Aorta (tissue), 5 donors: ENCODE results near the gene THRSP. TPM values are rescaled to one million over a fixed set of nuclear protein-coding genes. Genes with fewer than 3 reads are reported as not detected.
"Not testable (repeated sequence)": the region's sequence is repeated elsewhere in the genome, so short reads cannot be mapped to it uniquely, and the experiment has no call there.

Source experiments
- ATAC-seq: fragments of 200-7000 bp; cut with Tn5 transposase; one replicate; pipeline ENCODE4 v1.9.1; 2022; ENCODE audit warnings: moderate library complexity; ENCODE audit not compliant: low FRiP score
- DNase-seq, 2 donors: peaks; one replicate each; pipeline ENCODE4 v3.0.0-alpha.2; 2020
- H3K27ac ChIP-seq, 2 donors: one replicate each; pipeline ENCODE4 v1.5.1; 2013; ENCODE audit warnings: low read length in 2 of 2, mild to moderate bottlenecking in 2 of 2, moderate library complexity in 2 of 2, control low read depth in 1 of 2, inconsistent platforms in 1 of 2, low read depth in 1 of 2
- H3K27me3 ChIP-seq, 2 donors: one replicate each; pipeline ENCODE4 v1.6.1; 2013; ENCODE audit warnings: control low read depth in 1 of 2, low read length in 1 of 2, mild to moderate bottlenecking in 1 of 2, moderate library complexity in 1 of 2; ENCODE audit not compliant: insufficient read depth in 2 of 2, control insufficient read depth in 1 of 2
- H3K36me3 ChIP-seq, 2 donors: one replicate each; pipeline ENCODE4 v1.6.1; 2013; ENCODE audit warnings: control low read depth in 1 of 2, low read length in 1 of 2, mild to moderate bottlenecking in 1 of 2; ENCODE audit not compliant: insufficient read depth in 2 of 2, control insufficient read depth in 1 of 2
- H3K4me1 ChIP-seq, 2 donors: one replicate each; pipeline ENCODE4 v1.6.1; 2013; ENCODE audit warnings: low read length in 2 of 2, control low read depth in 1 of 2, mild to moderate bottlenecking in 1 of 2, moderate library complexity in 1 of 2; ENCODE audit not compliant: insufficient read depth in 2 of 2, control insufficient read depth in 1 of 2
- H3K4me3 ChIP-seq, 2 donors: one replicate each; pipeline ENCODE4 v1.5.1; 2013; ENCODE audit warnings: low read length in 2 of 2, control low read depth in 1 of 2, mild to moderate bottlenecking in 1 of 2
- H3K9me3 ChIP-seq: one replicate; pipeline ENCODE4 v1.6.1; 2013; ENCODE audit warnings: mild to moderate bottlenecking, low read length; ENCODE audit not compliant: control insufficient read depth
- whole genome bisulfite sequencing, 2 donors: extraction: QIAGEN DNeasy Blood & Tissue Kit; methylation state at CpG; one replicate each; pipeline ENCODE4 v1.1.7; 2013; 5-methylcytosine and 5-hydroxymethylcytosine counted together
- intact Hi-C, 2 donors: fragments of 100-400 bp; cut with DNase I; formaldehyde crosslinking; loops; one replicate each; pipeline versions ENCODE4 v1.14.2 to v1.15.0; 2022
- polyA plus RNA-seq, 2 donors: library from polyadenylated mRNA; stranded (reverse); fragments of 200-250 nt; gene quantifications; one replicate each; pipeline ENCODE4 v1.2.3, GENCODE V29; 2013
- total RNA-seq, 2 donors: library from RNA; stranded (reverse); fragmentation: NEBNext Ultra II Directional; extraction: Animal tissue kit (Norgen Biotek cat#: 25700); gene quantifications; one replicate each; pipeline ENCODE4 v1.2.1, GENCODE V29; 2021
- donor health status: healthy with polysubstance abuse.
- donor health status: Bipolar disorder and iron deficiency.
- donor health status: DM: no; HTN: no; CAD: no.
- donor health status: DM: no; HTN: no; CAD: no.
- donor health status: DM: yes; HTN: yes; CAD: no.

THRSP gene
- total and polyA plus RNA-seq, 4 donors: 1.4 to 2.7 TPM; not detected in 2

DNA sequence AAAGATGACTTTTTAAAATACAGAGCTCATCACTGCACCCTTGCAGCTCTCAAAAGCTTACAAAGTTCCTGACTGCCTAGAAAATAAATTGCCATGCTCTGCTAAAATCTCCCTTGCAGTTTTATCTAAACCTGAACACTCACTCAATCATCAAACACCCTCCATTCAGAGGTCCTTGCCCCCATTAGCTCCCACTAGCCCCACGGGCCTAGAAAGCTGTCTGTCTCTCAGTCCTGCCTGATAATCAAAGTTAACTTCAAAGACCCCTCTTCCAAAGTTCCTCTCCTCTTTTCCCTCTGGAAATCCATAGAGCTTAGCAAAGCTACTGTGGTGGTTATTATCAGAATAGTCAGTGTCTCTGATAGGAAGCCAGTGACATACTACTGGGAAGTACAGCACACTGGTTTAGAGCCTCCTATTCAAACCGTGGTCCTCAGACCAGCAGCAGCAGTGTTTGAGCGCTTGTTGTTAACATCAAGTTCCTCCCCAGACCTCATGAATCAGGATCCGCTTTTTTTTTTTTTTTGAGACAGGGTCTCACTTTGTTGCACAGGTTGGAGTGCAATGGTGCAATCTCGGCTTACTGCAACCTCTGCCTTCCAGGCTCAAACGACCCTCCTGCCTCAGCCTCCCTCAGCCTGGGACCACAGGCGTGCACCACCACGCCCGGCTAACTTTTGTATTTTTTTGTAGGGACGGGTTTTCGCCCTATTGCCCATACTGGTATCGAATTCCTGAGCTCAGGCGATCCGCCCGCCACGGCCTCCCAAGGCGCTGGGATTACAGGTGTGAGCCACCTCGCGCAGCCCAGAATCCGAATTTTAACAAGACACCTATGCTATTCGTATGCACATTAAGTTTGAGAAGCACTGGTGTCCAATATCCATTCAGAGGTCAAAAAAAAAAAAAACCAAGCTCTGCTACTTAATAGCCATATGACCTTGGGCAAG is 14.8 kb downstream of the THRSP start:
- no peak for DNase-seq
- peak overlapping the region; percentile 72 to 96 for H3K4me3 ChIP-seq
- intact Hi-C loops: no loop called here
- H3K4me1 ChIP-seq: peaks cover 0 to 9% of the 10 kb centered on the region in 2 donors
- H3K9me3 ChIP-seq: no peaks in the 10 kb centered on the region
- no peak for ATAC-seq
- WGBS, 2 donors: 36 to 39% methylated on average over 21 of the region's 21 CpGs
- H3K27me3 ChIP-seq: no peaks in the 10 kb centered on the region
- no peaks in the 10 kb centered on the region for H3K36me3 ChIP-seq
- no peak overlapping the region for H3K27ac ChIP-seq

DNA sequence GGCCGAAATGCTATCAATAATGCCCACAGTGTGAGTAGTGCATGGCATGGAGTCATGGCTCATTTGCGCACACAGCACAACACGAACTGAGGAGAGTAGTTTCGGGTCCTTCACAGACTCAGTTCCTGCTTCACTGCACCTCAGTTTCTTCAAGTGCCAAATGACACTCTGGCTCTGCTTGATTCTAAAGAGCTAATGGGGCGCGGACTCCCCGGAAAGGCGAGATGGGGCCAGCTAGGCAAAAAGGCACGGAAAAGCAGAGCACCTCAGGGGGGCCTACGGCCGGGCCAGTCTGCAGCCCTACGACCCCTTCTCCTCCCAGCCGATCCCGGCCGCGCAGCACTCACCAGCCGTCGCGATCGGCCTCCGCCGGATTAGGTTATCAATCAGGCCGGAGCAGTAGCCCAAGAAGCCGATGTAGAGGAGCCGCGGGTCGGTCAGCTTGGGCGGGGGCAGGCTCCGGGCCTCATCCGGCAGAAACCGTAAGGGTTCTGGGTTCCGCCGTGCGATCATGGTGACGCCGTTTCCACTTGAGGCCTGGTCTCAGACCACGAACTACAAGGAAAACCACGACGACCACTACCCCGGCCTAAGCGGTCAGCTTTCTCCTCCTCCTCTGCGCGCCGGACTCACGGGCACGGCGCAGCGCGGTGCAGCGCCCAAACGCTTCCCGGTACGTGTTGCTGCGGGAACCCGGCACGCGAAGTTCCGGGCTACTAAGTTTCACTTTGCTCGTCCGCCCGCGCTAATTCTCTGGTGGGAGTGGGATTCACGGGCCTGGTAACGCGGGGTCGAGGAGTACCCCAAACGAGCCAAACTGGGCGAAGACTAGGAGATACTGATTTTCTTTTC is 15.8 kb downstream of the THRSP start, which contains the start of gene NDUFC2:
TSS of gene NDUFC2 (minus strand) at position 631 of the 852 bp plus-strand sequence. CDS start at position 513, 118 bp downstream.
- DNase-seq: peak; percentile 86 to 93
- peak within 1 kb of the TSS; percentile 63 to 69 for H3K27ac ChIP-seq
- intact Hi-C loops: no loop called here
- no peaks in the 10 kb centered on the region for H3K36me3 ChIP-seq
- H3K4me3 ChIP-seq: peak within 1 kb of the TSS; percentile 72 to 96
- peaks cover 0 to 9% of the 10 kb centered on the region in 2 donors for H3K4me1 ChIP-seq
- peak; percentile 98 for ATAC-seq
- no peaks in the 10 kb centered on the region for H3K27me3 ChIP-seq
- H3K9me3 ChIP-seq: no peaks in the 10 kb centered on the region
- WGBS, 2 donors: 0% methylated on average over 61 to 68 of the region's 68 CpGs

DNA sequence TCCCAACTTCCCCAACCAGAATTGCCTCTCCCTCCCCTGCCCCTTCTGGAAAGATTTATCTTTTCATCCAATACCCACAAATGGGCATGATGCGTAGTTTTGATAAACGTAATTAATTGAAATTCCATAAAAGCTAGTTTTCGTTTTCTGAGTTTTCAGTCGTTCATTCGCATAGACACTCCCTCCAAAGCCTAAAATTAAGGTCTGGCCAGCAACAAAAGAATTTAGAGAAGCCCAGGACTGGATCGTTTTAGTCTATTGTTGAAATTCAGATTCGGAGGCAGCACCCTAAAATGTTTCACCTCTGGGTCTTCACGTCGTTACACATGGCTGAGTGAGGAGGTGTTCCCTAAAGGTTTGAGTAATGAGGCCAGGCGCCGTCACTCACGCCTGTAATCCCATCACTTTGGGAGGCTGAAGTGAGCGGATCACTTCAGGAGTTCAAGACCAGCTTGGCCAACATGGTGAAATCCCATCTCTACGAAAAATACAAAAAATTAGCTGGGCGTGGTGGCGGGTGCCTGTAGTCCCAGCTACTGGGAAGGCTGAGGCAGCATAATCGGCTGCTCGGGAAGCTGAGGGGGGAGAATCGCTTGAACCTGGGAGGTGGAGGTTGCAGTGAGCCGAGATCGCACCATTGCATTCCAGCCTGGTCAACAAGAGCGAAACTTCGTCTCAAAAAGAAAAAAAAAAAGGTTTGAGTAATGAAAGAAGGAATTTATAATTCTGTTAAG is 16.6 kb downstream of the THRSP start:
- 56 to 58% methylated on average over 23 of the region's 23 CpGs for WGBS, 2 donors
- Histone ChIP-seq H3K4me1 (peaks cover 0 to 9% of the 10 kb centered on the region in 2 donors), H3K36me3 (no peaks in the 10 kb centered on the region), H3K27ac (peak overlapping the region; percentile 63 to 69), H3K27me3 (no peaks in the 10 kb centered on the region), H3K4me3 (peak overlapping the region; percentile 72 to 96), H3K9me3 (no peaks in the 10 kb centered on the region)
- intact Hi-C loops: no loop called here
- ATAC-seq (peak; percentile 42), DNase-seq (no peak)

DNA sequence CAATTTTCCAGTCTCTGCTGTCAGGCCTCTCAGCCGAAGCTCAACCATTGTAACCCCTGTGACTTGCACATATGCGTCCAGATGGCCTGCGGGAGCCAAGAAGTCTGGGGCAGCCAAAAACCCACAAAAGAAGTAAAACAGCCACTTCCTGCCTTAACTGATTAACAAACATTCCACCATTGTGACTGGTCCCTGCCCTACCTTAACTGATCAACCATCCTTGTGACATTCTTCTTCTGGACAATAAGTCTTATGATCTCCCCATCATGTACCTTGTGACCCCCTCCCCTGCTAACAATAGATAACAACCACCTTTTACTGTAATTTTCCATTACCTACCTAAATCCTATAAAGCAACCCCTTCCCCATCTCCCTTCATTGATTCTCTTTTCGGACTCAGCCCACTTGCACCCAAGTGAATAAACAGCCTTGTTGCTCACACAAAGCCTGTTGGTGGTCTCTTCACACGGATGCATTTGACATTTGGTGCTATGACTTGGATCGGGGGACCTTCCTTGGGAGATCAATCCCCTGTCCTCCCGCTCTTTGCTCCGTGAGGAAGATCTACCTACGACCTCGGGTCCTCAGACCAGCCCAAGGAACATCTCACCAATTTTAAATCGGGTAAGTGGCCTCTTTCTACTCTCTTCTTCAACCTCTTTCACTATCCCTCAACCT is 17.3 kb downstream of the THRSP start:
- ATAC-seq (no peak), DNase-seq (no peak)
- 75 to 81% methylated on average over 11 of the region's 11 CpGs for WGBS, 2 donors
- Histone ChIP-seq H3K9me3 (no peaks in the 10 kb centered on the region), H3K36me3 (no peaks in the 10 kb centered on the region), H3K27ac (no peak overlapping the region), H3K4me1 (peaks cover 0 to 9% of the 10 kb centered on the region in 2 donors), H3K27me3 (no peaks in the 10 kb centered on the region), H3K4me3 (no peak overlapping the region)
- intact Hi-C loops: no loop called here

DNA sequence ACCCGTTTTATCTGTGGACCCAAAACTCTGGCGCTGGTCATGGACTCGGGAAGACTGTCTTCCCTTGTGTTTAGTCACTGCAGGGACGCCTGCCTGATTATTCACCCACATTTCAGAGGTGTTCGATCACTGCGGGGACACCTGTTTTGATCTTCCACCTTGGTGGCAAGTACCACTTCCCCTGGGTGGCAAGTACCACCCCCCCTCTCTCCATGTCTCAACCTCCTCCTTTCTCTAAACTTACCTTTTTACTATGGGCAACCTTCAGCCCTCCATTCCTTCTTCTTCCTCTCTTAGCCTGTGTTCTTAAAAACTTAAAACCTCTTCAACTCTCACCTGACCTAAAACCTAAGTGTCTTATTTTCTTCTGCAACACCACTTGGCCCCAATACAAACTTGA is 17.9 kb downstream of the THRSP start:
- WGBS, 2 donors: 90% methylated on average over 6 of the region's 6 CpGs
- Histone ChIP-seq H3K4me1 (peaks cover 0 to 9% of the 10 kb centered on the region in 2 donors), H3K27me3 (no peaks in the 10 kb centered on the region), H3K4me3 (no peak overlapping the region), H3K27ac (no peak overlapping the region), H3K36me3 (no peaks in the 10 kb centered on the region), H3K9me3 (no peaks in the 10 kb centered on the region)
- ATAC-seq: no peak
- intact Hi-C loops: no loop called here
- no peak for DNase-seq

DNA sequence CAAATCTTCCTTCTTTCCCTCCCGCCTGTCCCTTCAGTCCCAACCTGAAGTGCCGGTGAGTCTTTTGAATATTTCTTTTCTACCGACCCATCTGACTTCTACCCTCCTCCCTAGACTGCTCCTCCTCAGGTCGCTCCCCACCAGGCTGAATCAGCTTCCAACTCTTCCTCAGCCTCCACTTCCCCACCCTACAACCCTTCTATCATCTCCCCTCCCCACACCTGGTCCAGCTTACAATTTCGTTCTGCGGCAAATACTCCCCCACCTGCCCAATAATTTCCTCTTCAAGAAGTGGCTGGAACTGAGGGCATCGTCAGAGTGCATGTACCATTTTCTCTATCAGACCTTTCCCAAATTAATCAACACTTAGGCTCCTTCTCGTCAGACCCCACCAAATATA is 18.5 kb downstream of the THRSP start:
- no peak for ATAC-seq
- Histone ChIP-seq H3K4me1 (peaks cover 0 to 9% of the 10 kb centered on the region in 2 donors), H3K4me3 (no peak overlapping the region), H3K27me3 (no peaks in the 10 kb centered on the region), H3K36me3 (no peaks in the 10 kb centered on the region), H3K9me3 (no peaks in the 10 kb centered on the region), H3K27ac (no peak overlapping the region)
- DNase-seq: no peak
- intact Hi-C loops: no loop called here
- 80 to 84% methylated on average over 8 of the region's 8 CpGs for WGBS, 2 donors

DNA sequence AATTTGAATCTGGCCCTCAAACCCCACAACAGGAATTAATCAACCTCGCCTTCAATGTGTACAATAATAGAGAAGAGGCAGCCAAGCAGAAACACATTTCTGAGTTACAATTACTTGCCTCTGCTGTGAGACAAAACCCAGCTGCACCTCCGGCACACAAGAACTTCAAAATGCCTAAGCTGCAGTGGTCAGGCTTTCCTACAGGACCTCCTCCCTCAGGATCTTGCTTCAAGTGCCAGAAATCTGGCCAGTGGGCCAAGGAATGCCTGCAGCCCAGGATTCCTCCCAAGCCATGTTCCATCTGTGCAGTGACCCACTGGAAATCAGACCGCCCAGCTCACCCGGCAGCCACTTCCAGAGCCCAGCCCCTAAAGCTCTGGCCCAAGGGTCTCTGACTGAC is 19.4 kb downstream of the THRSP start:
- ATAC-seq (no peak), DNase-seq (no peak)
- peaks cover 0 to 4% of the 10 kb centered on the region in 2 donors for H3K4me1 ChIP-seq
- no peaks in the 10 kb centered on the region for H3K9me3 ChIP-seq
- no peaks in the 10 kb centered on the region for H3K36me3 ChIP-seq
- H3K27me3 ChIP-seq: no peaks in the 10 kb centered on the region
- H3K4me3 ChIP-seq: no peak overlapping the region
- 68% methylated on average over 4 of the region's 4 CpGs for WGBS, 2 donors
- intact Hi-C loops: no loop called here
- H3K27ac ChIP-seq: no peak overlapping the region

DNA sequence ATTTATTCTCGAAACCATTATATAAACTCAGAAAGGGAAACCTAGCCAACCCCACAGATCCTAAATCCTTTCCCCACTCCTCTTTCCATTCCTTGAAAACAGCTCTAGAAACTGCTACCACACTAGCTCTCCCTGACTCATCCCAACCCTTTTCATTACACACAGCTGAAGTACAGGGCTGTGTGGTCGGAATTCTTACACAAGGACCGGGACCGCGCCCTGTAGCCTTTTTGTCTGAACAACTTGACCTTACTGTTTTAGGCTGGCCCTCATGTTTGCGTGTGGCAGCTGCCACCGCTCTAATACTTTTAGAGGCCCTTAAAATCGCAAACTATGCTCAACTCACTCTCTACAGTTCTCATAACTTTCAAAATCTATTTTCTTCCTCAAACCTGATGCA is 20.8 kb downstream of the THRSP start:
- intact Hi-C loops, ATAC-seq, H3K9me3 ChIP-seq, H3K36me3 ChIP-seq, H3K4me1 ChIP-seq, H3K27me3 ChIP-seq, DNase-seq, H3K27ac ChIP-seq, H3K4me3 ChIP-seq: not testable (repeated sequence)
- 92 to 93% methylated on average over 8 of the region's 8 CpGs for WGBS, 2 donors
